Psoas muscle (tissue), 8 donors: Measurements from ENCODE around the gene CYP4V2. TPM values are rescaled to one million over a fixed set of nuclear protein-coding genes. Genes with fewer than 3 reads are reported as not detected.
"Not testable (repeated sequence)": the region's sequence is repeated elsewhere in the genome, so short reads cannot be mapped to it uniquely, and the experiment has no call there.

Experiments
- ATAC-seq, 4 donors: fragments of 200-7000 bp; cut with Tn5 transposase; one replicate each; pipeline ENCODE4 v1.9.1; 2020; ENCODE audit warnings: moderate library complexity in 3 of 4, mild to moderate bottlenecking in 2 of 4
- DNase-seq, 2 donors: peaks; one replicate each; pipeline ENCODE4 v3.0.0-alpha.2; 2020
- H3K27ac ChIP-seq: fragments of 200-600 bp; one replicate; pipeline ENCODE4 v1.8.0; 2022
- H3K27me3 ChIP-seq, 3 donors: fragments of 200-600 bp in 1 of 3; one replicate each; pipeline versions ENCODE4 v1.6.1 to v1.8.0; 2013 to 2022; ENCODE audit warnings: low read length in 2 of 3, mild to moderate bottlenecking in 2 of 3, moderate library complexity in 1 of 3; ENCODE audit not compliant: insufficient read depth in 3 of 3
- H3K36me3 ChIP-seq, 2 donors: fragments of 200-600 bp in 1 of 2; one replicate each; pipeline versions ENCODE4 v1.6.1 to v1.8.0; 2013 to 2022; ENCODE audit warnings: low read depth in 1 of 2, mild to moderate bottlenecking in 1 of 2, moderate library complexity in 1 of 2; ENCODE audit not compliant: insufficient read depth in 1 of 2
- H3K4me1 ChIP-seq: fragments of 200-600 bp; one replicate; pipeline ENCODE4 v1.8.0; 2022
- H3K4me3 ChIP-seq: fragments of 200-600 bp; one replicate; pipeline ENCODE4 v1.8.0; 2022; ENCODE audit warnings: mild to moderate bottlenecking
- H3K9me3 ChIP-seq: fragments of 200-600 bp; one replicate; pipeline ENCODE4 v1.8.0; 2022
- CTCF ChIP-seq: fragments of 200-600 bp; IDR thresholded peaks from one replicate; pipeline ENCODE4 v1.8.0; 2022; ENCODE audit warnings: antibody characterized with exemption
- WGBS, 3 donors: extraction: QIAGEN DNeasy Blood & Tissue Kit; methylation state at CpG; one replicate each; pipeline versions ENCODE4 v1.1.6 to v1.1.7; 2013; 5-methylcytosine and 5-hydroxymethylcytosine counted together
- intact Hi-C, 2 donors: fragments of 100-400 bp; cut with DNase I; formaldehyde crosslinking; loops; one replicate each; pipeline versions ENCODE4 v1.11.0 to v1.14.2; 2022
- polyA plus RNA-seq, 3 donors: library from polyadenylated mRNA; stranded (reverse); fragments of 200-250 nt; gene quantifications; one replicate each; pipeline ENCODE4 v1.2.3, GENCODE V29; 2013
- total RNA-seq, 4 donors: library from RNA; stranded (reverse); fragmentation: NEBNext Ultra II Directional in 2 of 4; extraction: Animal tissue kit (Norgen Biotek cat#: 25700) in 2 of 4; gene quantifications; one replicate each; pipeline versions ENCODE4 v1.2.1 to v1.2.4, GENCODE V29; 2021 to 2023
- donor health status: healthy with polysubstance abuse.
- donor health status: DM: no; HTN: no; CAD: no; lungs with moderate emphysema.
- donor health status: Bipolar disorder and iron deficiency.
- donor health status: healthy.
- donor health status: DM: yes; HTN: yes; CAD: no.
- donor health status: DM: no; HTN: no; CAD: no.
- donor health status: DM: no; HTN: no; CAD: no.
- donor health status: DM: yes; HTN: yes; CAD: no.

The CYP4V2 gene
- total and polyA plus RNA-seq, 7 donors = 2.6 to 6.8 (median 5.0) TPM

GRCh38 chr4:186243331-186243730 is 52.0 kb downstream of the CYP4V2 start:
- no peaks in the 10 kb centered on the region for H3K4me1 ChIP-seq
- peaks cover 0 to 1% of the 10 kb centered on the region in 2 donors for H3K36me3 ChIP-seq
- WGBS, 3 donors = 85 to 96% (median 94%) methylated on average over 2 of the region's 2 CpGs
- no peak for TF ChIP-seq CTCF
- DNase-seq = no peak
- H3K9me3 ChIP-seq = no peaks in the 10 kb centered on the region
- intact Hi-C loops = no loop called here
- no peak for ATAC-seq
- H3K4me3 ChIP-seq = no peak overlapping the region
- H3K27me3 ChIP-seq = no peaks in the 10 kb centered on the region
- H3K27ac ChIP-seq = no peak overlapping the region

GRCh38 chr4:186244835-186245234 is 53.5 kb downstream of the CYP4V2 start:
- no peaks in the 10 kb centered on the region for H3K4me1 ChIP-seq
- no peaks in the 10 kb centered on the region for H3K36me3 ChIP-seq
- TF ChIP-seq CTCF = no peak
- DNase-seq (no peak), ATAC-seq (no peak)
- no peak overlapping the region for H3K27ac ChIP-seq
- H3K27me3 ChIP-seq = no peaks in the 10 kb centered on the region
- H3K4me3 ChIP-seq = no peak overlapping the region
- no peaks in the 10 kb centered on the region for H3K9me3 ChIP-seq
- intact Hi-C loops = no loop called here
- WGBS, 3 donors = 79 to 91% (median 84%) methylated on average over 5 of the region's 5 CpGs

GRCh38 chr4:186247062-186247752 is 55.8 kb downstream of the CYP4V2 start:
- peaks cover 6 to 17% of the 10 kb centered on the region in 2 donors for H3K36me3 ChIP-seq
- H3K9me3 ChIP-seq, H3K4me1 ChIP-seq, H3K27me3 ChIP-seq, H3K27ac ChIP-seq, intact Hi-C loops, H3K4me3 ChIP-seq, ATAC-seq, DNase-seq: not testable (repeated sequence)
- WGBS, 3 donors = 85 to 92% (median 86%) methylated on average over 9 of the region's 9 CpGs

GRCh38 chr4:186248643-186249042 is 57.3 kb downstream of the CYP4V2 start:
- no peak for TF ChIP-seq CTCF
- intact Hi-C loops = no loop called here
- no peaks in the 10 kb centered on the region for H3K4me1 ChIP-seq
- H3K9me3 ChIP-seq = no peaks in the 10 kb centered on the region
- H3K27me3 ChIP-seq = no peaks in the 10 kb centered on the region
- WGBS, 3 donors = 72 to 80% (median 76%) methylated on average over 1 of the region's 1 CpG
- H3K27ac ChIP-seq = no peak overlapping the region
- H3K4me3 ChIP-seq = no peak overlapping the region
- DNase-seq (no peak), ATAC-seq (no peak)
- peaks cover 6 to 17% of the 10 kb centered on the region in 2 donors for H3K36me3 ChIP-seq

- WGBS, 3 donors = 58 to 66% (median 61%) methylated on average over 8 of the region's 8 CpGs
- ATAC-seq = no peak
- TF ChIP-seq CTCF = no peak
- H3K9me3 ChIP-seq = no peaks in the 10 kb centered on the region
- no peak overlapping the region for H3K27ac ChIP-seq
- no peak overlapping the region for H3K4me3 ChIP-seq
- H3K4me1 ChIP-seq = no peaks in the 10 kb centered on the region
- peaks cover 6 to 17% of the 10 kb centered on the region in 2 donors for H3K36me3 ChIP-seq
- no peak for DNase-seq
- intact Hi-C loops = no loop called here
- no peaks in the 10 kb centered on the region for H3K27me3 ChIP-seq
Measured at GRCh38 chr4:186249785-186250754, 58.7 kb downstream of the CYP4V2 start.
